Stimulated activated naive CD8-positive, alpha-beta T cell treated with anti-CD3 and anti-CD28 coated beads, Interleukin-15, Interleukin-2, amounts not matched to agents 100 U/mL and 50 U/mL, for 24 hours (primary cell): ENCODE results near the gene HMX2.
A peak's percentile ranks its signal among the peaks of the same experiment; 100 is the strongest.

ENCODE experiments used
- ATAC-seq: fragments of 150-1000 bp; cut with Tn5 transposase; one replicate; pipeline ENCODE4 v1.10.0; 2021
- DNase-seq: peaks from one replicate; pipeline ENCODE4 v3.0.0; 2021

The HMX2 gene, protein sequence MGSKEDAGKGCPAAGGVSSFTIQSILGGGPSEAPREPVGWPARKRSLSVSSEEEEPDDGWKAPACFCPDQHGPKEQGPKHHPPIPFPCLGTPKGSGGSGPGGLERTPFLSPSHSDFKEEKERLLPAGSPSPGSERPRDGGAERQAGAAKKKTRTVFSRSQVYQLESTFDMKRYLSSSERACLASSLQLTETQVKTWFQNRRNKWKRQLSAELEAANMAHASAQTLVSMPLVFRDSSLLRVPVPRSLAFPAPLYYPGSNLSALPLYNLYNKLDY

DNA sequence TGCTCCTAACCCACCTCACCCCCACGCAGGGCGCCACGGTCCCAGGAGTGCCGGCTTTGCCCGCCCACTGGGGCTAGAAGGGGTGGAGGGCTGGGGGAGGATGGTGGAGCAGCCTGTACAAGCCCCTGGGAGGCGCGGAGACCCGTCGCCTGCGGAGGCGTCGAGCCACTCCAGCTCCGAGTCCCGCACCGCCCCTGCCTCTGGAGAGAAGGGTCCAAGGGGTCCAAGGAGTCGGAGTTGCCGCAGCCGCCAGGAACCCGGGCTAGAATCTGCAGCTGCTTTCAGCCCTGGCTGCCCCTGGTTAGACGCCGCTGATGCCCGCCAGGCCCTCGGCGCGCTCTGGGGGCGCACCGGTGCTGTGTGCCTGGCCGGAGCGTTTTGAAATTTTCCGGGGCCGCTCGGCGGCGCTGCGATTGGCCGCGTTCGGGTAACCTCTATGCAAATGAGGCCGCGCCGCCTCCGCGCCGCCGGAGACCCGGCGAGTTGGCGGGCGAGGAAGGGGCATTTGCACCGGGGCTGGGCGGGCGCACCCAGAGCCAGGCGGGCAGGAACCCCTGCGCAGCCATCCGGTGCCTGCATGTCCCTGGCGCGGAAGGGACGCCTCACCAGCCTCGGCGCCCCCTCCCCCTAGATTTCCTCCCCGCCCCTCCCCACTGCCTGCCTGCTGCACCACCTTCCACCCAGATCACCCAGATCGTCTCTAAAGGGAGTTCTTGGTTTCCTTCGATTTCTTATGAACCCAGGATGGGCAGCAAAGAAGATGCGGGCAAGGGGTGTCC is at the start of gene HMX2:
Gene HMX2, plus strand, starts transcription at position 502 of the 779 bp plus-strand sequence. Its CDS starts 243 bp downstream, at position 745.
- ATAC-seq (no peak), DNase-seq (peak; percentile 65)

DNA sequence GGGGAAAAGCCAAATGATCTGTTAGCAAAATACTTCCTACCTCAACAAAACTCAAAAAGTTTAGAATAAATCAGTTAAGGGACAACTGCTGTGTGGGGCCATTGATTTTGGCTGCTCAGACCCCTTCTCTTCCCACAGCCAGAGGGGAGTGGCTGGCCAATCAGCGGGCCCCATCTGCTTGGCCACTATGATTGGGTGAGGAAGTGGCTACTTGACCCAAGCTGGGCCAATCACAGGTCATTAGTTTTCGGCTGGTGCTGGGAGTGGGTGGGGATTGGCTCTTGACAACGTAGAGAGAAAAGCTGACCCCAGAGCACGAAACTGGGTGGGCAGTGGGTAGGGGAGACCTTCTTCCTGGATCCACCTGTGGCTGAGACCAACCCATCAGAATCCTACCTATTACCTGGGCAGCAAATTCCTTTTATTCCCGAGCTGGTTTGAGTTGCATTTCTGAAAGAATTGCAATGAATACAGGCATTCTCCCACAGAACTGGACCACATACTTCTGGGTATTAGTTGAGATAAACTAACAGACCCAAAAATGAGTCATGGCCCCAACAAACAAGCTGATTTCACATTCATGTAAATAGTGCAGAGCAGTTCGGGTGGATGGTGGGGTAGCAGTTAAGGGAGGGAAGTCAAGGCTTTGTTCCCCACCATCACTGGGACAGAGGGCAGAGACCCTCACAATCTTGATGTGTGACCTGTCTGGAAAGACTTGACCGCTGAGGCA is 47.7 kb upstream of the HMX2 start:
- DNase-seq, result no peak

DNA sequence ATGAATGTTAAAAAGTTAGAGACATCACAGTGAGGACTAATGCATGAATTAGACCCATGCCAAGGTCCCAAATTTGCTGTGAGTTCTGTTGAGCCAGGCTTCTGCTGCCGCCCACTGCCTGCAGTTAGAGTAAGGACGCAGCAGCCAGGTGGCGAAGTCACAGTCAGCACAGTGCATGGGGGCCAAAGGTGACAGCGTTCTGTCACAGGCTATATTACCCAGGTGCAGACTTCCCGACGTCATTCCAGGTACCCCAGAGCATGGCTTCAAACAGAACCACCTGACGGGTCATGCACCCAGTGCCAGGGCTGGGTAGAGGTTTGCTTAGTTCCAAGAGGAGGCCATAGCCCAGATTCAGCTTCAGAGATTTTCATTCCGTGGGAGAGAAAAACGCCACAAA is 46.1 kb upstream of the HMX2 start:
- DNase-seq (no peak), ATAC-seq (no peak)

More for the DNA sequence above, 47.7 kb upstream of the HMX2 start:
- ATAC-seq, result no peak

DNA sequence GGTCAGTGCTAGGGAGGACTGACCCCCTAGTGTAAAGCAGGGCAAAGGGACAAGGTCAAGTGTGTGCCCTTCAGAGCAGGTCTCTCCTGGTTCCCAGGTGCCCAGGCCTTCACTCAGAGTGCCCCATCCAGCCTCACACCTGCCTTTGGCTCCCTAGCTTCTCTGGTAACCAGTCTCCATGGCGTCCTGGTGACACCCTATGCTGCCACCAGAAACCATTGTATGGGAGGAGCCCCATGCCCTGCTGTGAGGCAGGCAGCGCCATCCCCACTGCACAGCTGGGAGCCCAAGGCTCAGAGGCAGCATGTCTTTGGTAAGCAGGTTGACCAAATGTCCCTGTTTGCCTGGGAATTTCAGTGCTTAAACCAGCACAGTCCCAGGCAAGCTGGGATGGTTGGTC is 45.3 kb upstream of the HMX2 start:
- ATAC-seq, result no peak

DNA sequence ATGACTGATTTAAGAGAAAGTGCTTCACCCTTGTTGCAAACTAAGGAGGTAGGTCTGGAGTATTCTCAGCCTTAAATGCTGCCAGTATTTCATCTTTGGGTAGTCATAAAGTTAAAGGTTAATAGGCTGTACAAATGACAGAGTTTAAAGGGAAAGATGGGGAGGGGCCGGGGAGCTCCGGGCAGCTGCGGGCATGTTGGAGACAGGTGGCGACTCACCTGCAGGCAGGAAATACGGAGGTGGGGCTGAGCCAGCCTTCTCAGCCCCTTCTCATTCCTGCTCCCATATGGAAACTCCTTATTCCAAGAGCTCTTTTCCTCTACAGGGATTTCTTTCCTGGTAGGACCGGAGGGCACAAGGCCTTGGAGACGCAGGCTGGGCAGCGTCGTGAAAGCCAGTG is 44.0 kb upstream of the HMX2 start:
- ATAC-seq (no peak), DNase-seq (no peak)

More for the DNA sequence above, 45.3 kb upstream of the HMX2 start:
- no peak for DNase-seq

DNA sequence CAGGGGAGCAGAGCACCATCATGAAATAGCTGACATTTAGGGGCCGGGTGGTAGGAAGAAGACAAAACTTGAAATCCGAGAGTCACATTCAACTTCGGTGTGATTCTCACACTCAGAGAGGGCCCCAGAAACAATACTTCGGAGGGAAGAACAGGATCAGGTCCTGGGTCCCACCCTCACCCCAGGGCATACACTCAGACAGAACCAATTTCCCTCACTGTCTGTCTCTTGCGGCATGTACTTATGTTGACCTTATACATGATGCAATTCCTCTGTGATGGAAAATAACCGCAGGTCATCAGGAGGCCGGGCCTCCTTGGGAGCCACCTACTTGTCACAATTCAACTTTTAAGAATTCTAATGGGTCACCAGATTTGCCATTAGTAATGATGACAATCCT is 38.5 kb upstream of the HMX2 start:
- ATAC-seq, result no peak
- no peak for DNase-seq

DNA sequence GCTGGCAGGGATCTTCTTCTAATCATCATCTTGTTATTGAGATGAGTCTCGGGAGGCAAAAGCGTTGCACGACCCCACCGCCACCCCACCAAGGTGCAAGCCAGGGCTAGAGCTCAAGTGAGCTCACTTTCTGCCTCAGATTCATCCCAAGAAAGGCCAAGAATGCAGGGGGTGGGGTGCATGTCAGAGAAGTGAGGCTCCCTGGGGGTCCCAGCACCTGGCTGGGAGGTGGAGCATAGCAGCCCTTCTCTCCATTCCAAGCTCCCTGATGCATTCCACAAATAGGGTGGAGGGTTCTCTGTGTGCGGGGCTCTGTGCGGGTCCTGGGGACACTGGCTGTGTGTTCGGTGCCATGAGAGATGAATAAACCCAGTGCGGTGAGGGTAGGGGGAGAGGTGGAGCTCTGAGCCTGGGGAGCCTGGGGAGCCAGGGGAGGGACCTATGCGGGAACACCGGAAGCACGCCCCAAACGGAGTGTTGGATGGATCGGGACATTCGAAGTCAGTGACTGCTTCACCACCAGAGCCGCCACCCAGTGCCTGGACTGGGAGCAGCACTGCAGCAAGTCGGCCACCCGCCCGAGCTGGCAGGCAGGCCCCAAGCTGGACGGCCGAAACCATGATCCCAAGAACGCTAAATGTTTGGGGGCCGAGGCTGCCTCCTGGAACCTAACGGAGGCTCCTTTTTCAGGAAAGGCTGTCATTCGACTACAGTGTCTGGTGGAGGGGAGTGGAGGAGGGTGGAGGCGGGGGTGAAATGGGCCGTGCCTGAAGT is 30.1 kb upstream of the HMX2 start:
- no peak for DNase-seq
- ATAC-seq, result no peak

DNA sequence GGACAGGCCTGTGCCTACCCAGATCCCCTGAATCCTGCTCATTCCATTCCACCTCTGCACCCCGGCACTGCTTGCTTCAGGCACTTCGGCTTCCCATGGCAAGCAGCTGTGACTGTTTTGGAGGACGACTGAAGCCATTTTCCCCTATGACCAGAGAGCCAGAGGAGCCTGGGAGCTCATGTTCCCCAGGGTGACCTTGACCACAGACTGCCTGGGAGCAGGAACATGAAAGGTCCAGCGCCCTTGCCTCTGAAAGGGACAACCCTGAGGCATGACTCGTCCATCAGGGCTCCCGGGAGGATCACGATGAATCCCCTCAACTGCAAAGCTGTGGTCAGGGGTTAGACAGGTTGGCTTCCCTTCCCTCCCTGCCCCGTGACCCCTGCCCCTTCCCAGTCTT is 28.9 kb upstream of the HMX2 start:
- no peak for DNase-seq
- no peak for ATAC-seq

DNA sequence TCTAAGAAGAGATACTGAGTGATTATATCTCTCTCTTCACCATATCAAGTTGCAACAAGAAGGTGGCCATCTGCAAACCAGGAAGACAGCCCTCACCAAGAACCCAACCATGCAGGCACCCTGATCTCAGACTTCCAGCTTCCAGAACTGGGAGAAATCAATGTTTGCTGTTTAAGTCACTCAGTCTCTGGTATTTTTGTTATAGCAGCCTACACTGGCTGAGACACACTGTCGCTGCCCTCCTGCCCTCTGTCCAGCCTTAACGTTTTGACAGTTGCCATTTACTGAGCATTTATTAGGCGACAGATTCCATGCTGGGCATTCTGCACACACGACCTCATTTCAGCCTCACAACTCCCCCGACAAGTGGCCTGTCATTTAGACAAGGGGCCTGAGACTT is 21.7 kb upstream of the HMX2 start:
- ATAC-seq (no peak), DNase-seq (no peak)

DNA sequence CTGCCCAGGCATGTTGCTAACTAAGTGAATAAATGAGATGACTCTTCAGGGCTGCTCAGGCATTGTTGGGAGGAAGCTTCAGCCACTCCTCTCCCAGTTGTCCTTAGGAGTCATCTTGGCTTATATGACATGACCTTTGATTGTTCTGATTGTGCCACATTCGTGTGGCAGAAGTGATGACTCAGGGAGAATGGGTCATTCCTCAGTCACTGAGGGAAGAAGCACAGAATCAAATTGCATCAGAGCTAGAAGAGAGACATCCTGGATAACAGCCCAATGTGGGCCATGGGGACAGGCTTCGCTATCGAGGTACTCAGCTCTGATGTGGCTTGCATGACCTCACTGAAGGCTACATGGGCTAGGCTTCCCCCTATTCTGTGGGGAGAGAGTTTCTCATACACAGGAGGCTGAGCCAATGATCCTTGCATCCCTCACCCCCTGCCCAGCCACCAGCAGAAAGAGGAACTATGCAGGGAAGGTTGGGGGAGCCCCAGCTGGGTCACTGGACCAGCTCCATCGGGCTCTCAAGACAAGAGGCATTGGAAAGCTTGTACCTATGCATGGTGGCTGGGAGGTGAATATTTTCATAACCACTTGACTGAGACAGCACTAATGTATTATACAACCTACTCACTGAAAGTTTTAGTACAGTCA is 18.2 kb upstream of the HMX2 start:
- ATAC-seq (peak; percentile 28), DNase-seq (no peak)

DNA sequence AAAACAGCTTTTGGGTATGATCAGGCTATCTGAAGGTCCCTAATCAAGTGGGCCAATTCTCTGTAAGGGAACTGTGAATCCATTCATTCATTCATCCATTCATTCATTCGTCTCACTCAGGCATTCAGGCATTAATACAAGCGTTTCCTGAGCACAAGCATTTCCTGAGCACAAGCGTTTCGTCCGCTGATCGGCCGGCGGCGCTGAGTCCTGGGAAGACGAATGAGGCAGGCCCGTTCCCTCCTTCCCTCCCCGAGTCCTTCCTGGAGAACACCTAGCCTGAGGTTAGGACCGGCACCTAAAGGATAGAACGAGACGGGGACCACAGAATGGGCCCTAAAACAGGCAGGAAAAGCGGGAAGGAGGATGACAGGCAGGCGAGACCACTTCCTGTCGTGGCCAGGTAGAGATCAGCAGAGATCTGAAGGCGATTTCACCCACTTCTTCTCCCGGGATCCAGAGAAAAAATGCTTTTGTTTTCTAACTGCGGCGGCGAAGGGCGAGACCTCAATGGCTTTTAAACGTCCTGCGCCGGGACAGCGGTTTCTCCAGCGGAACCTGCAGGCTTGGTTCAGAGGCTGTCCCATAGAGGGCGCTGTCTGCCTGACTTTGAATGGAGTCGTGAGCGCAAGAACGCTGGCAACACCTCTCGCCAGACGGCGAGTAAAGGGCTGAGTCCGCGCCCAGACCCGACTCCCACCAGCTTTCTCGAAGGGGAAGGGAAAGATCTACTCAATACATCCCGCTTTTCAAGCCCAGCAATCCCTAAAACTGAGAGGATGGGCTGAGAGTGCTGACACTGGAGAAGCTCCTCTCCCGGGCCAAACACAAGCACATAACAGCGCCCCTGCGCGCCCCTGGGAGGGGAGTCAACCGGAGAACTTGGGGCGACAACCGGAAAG is 15.1 kb upstream of the HMX2 start:
- DNase-seq (peak; percentile 91), ATAC-seq (peak; percentile 65)

DNA sequence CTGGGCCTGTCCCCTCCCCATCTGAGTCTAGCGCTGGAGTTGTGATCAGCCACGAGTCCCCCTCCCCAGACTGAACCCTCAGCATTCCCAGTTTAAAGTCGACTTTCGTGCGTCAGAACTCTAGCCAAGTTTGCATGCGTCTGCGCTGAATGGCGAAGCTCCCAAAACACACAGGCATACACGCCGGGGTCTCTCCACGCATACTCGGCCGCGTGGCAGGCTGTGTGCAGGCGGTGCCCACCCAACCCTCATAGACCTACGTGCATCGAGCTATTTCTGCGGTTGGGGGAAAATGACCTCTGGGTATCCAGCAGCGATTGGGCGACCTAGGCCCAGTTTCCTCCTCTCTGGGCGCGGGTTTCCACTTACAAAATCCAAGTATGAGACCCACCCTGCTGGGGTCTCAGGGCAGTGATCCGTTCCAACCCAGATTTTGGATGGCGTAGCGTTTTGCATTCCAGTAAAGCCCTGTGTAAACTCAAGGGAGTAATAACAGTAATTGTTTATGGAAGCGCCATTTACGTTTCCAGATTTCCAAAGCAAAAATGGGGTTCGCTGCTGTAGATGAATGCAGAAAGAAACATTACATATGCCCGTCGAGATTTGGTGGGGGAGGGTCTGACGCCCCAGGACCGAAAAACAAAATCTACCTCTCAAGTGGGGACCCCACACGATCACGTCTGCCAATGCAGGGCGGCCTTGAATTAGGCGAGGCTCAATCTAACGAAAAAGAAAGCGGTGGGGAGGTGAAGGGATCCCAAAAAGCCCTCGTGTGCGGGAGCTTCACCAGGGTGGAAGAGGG is 14.2 kb upstream of the HMX2 start:
- DNase-seq (no peak), ATAC-seq (no peak)

DNA sequence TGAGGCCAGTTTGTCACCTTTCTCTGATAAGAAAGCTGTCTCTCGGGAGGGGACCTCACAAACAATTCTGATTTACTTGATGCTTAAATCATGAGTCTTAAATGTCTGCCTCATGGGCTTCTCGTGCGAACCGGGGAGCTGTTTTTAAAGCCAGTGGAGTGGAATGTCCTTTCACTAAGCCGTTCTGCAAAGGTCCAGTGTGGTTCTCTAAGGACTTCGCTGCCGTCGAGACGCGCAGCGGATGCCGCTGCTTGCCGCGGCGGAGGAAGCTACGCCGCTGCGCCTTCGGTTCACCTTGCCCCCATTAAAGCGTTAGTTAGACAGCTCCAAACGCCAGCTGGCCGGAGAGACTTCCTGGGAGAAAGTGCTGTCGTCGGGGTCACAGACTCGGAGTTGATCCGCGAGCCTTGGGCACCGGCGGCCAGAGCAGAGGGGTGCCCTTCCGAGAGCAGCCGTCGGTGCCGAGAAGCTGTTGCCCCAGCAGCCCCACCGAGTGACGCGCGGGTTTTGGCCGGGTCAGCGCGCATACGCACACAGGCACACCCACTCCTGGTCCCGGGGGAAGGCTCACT is 13.5 kb upstream of the HMX2 start:
- DNase-seq, result peak; percentile 15
- ATAC-seq, result no peak

DNA sequence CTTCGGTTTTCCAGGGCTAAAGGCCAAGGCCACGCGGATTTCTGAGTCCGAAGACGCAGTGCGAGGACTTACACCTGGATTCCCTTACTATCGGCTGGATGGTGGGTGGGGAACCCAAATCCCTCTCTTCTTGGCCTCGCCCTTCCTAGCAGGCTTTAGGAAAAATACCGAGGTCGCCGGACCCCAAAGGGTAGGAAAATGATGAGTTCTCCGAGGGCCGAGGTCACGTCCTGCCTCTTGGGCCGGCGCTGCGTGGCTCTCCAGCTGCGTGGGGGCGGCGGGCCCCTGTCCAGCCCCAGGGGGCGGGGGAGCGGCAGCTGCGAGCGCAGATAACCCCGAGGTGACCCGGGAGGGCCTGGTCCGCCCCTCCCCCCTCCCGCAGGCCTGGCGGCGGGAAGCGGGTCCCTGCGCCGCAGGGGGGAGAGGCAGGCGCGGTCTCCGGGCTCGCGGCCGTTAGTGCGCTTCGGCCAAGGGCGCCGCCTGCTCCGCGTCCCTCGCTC is 13.0 kb upstream of the HMX2 start:
- ATAC-seq, result no peak
- DNase-seq, result no peak

DNA sequence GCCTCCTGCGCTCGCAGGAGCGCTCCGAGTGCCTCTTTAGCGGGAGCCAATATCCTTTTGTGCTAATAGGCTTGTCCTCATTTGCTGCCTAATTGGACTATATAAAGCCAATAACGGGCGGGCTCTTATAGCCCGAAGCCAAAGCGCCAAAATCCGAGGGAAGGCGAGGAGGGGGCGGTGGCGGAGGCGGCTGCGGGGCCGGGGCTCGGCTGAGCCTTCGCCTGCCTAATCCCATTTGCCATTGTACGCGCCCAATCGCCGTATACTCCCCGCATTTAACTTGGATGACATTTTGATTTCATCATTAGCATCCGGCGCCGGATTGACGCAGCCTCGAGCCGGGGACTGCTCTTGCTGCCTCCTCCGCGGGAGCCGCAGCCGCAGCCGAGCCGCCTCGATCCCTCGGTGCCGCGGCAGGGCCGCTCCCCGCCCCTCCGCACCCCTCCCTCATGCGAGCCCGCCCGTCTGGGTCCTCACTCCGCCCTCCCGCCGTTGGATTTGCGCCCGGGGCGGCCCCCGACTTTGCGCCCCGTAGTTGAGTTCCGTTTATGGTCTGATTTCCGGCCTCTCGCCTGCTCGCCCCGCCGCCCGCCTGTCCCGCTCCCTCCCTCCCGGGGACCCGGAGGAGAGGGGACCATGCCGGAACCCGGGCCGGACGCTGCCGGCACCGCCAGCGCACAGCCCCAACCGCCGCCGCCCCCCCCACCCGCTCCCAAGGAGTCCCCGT is 12.4 kb upstream of the HMX2 start, which contains the start of gene HMX3:
Gene HMX3, plus strand, starts transcription at position 556 of the 727 bp plus-strand sequence. Its CDS starts 81 bp downstream, at position 637.
- DNase-seq (peak; percentile 62), ATAC-seq (peak; percentile 47)

DNA sequence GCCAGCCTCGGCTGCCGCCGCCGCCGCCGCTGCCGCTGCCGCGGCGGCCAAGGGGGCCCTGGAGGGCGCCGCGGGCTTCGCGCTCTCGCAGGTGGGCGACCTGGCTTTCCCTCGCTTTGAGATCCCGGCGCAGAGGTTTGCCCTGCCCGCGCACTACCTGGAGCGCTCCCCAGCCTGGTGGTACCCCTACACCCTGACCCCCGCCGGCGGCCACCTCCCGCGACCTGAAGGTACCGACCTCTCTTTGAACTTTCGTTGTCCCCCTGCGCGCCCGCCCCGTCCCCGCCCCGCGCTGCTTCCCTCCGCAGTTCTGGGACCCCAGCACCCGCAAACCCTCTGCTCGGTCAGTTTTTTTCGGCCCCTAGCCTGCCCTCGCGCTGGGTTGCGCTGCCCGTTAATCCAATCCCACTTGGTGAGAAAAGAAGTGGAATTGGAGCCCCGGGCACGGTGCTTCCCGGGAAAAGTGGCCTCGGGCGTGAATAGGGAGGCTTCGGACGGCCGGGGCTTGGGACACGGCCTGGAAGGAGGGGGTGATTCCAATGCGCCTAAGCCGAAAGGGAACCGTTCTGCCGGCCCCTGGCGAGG is 11.6 kb upstream of the HMX2 start:
- ATAC-seq (no peak), DNase-seq (peak; percentile 18)

DNA sequence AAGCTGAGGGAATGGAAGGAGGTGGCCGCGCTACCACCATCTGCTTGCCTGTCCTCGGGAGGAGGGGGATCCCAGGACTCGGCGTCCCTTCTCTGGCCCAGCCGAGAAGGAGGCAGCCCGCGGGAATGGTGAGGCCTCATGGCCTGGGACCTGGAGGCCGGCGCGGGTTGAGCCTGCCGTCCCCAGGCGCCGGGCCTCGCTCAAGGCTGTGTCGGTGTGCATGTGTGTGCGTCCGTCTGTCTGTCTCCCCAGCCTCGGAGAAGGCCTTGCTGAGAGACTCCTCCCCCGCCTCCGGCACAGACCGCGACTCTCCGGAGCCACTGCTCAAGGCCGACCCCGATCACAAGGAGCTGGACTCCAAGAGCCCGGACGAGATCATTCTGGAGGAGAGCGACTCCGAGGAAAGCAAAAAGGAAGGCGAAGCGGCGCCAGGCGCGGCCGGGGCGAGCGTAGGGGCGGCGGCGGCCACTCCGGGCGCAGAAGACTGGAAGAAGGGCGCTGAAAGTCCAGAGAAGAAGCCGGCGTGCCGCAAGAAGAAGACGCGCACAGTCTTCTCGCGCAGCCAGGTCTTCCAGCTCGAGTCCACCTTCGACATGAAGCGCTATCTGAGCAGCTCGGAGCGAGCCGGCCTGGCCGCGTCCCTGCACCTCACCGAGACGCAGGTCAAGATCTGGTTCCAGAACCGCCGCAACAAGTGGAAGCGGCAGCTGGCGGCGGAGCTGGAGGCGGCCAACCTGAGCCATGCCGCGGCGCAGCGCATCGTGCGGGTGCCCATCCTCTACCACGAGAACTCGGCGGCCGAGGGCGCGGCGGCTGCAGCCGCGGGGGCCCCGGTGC is 10.9 kb upstream of the HMX2 start:
- ATAC-seq (peak; percentile 15), DNase-seq (peak; percentile 42)
